GM19467 (cell line): Measurements from ENCODE around the gene CYP4A11.
"Not testable (repeated sequence)": the region's sequence is repeated elsewhere in the genome, so short reads cannot be mapped to it uniquely, and the experiment has no call there.

ENCODE experiments used
- ATAC-seq: cut with Tn5 transposase; IDR thresholded peaks from one replicate; pipeline ENCODE4 v1.9.1; 2021; ENCODE audit warnings: mild to moderate bottlenecking, moderate library complexity; ENCODE audit not compliant: unreplicated experiment

Gene CYP4A11

GRCh38 chr1:46927249-46927835 lies 13.9 kb downstream of the CYP4A11 start:
- no peak for ATAC-seq

- ATAC-seq = no peak
Measured at GRCh38 chr1:46910790-46911189, 30.5 kb downstream of the CYP4A11 start.

- ATAC-seq = no peak
Measured at GRCh38 chr1:46903481-46903880, 37.8 kb downstream of the CYP4A11 start.

GRCh38 chr1:46900401-46900800 lies 40.9 kb downstream of the CYP4A11 start:
- ATAC-seq = no peak

- ATAC-seq = not testable (repeated sequence)
Measured at GRCh38 chr1:46881656-46882055, 59.6 kb downstream of the CYP4A11 start.
